ENCODE measurements around the gene CCDC39.
"Not testable (repeated sequence)": the region's sequence is repeated elsewhere in the genome, so short reads cannot be mapped to it uniquely, and the experiment has no call there.

CCDC39 gene

GRCh38 chr3:180626844-180627243, 52.4 kb downstream of the CCDC39 start:
- FAIRE-seq (peak; percentile 70), DNase-seq (ENCODE audit: insufficient read length, low spot score) (peak; percentile 9)

- no peak for FAIRE-seq
Measured at GRCh38 chr3:180624714-180625113, 54.6 kb downstream of the CCDC39 start.

GRCh38 chr3:180619723-180620122, 59.6 kb downstream of the CCDC39 start:
- no peak for DNase-seq (ENCODE audit: insufficient read length, low spot score)
- no peak for FAIRE-seq

More at GRCh38 chr3:180624714-180625113, 54.6 kb downstream of the CCDC39 start:
- no peak for DNase-seq (ENCODE audit: insufficient read length, low spot score)

GRCh38 chr3:180618563-180618962, 60.7 kb downstream of the CCDC39 start:
- not testable (repeated sequence) for FAIRE-seq; DNase-seq (ENCODE audit: insufficient read length, low spot score)

GRCh38 chr3:180617049-180617448, 62.2 kb downstream of the CCDC39 start:
- FAIRE-seq = no peak
- DNase-seq (ENCODE audit: insufficient read length, low spot score) = no peak

- no peak for DNase-seq (ENCODE audit: insufficient read length, low spot score)
- no peak for FAIRE-seq
Measured at GRCh38 chr3:180615954-180616353, 63.3 kb downstream of the CCDC39 start.

GRCh38 chr3:180612364-180612763, 66.9 kb downstream of the CCDC39 start:
- DNase-seq (ENCODE audit: insufficient read length, low spot score) = no peak
- FAIRE-seq = no peak

GRCh38 chr3:180611006-180611405, 68.3 kb downstream of the CCDC39 start:
- DNase-seq (ENCODE audit: insufficient read length, low spot score) = no peak
- no peak for FAIRE-seq

- peak; percentile 83 for DNase-seq (ENCODE audit: insufficient read length, low spot score)
- FAIRE-seq = peak; percentile 97
Measured at GRCh38 chr3:180601688-180602666, 77.3 kb downstream of the CCDC39 start, which contains the start of gene TTC14. Gene TTC14 (plus strand): TSS chr3:180602163. CDS start chr3:180602262, 99 bp downstream.

- FAIRE-seq (no peak), DNase-seq (ENCODE audit: insufficient read length, low spot score) (no peak)
Measured at GRCh38 chr3:180600473-180600872, 78.8 kb downstream of the CCDC39 start.

- FAIRE-seq = no peak
- no peak for DNase-seq (ENCODE audit: insufficient read length, low spot score)
Measured at GRCh38 chr3:180595559-180595935, 83.7 kb downstream of the CCDC39 start.

- FAIRE-seq = peak; percentile 73
- DNase-seq (ENCODE audit: insufficient read length, low spot score) = no peak
Measured at GRCh38 chr3:180594631-180595558, 84.4 kb downstream of the CCDC39 start.

- not testable (repeated sequence) for DNase-seq (ENCODE audit: insufficient read length, low spot score); FAIRE-seq
Measured at GRCh38 chr3:180593631-180594030, 85.7 kb downstream of the CCDC39 start.

- DNase-seq (ENCODE audit: insufficient read length, low spot score) = no peak
- FAIRE-seq = no peak
Measured at GRCh38 chr3:180590396-180590795, 88.9 kb downstream of the CCDC39 start.

- no peak for FAIRE-seq
- no peak for DNase-seq (ENCODE audit: insufficient read length, low spot score)
Measured at GRCh38 chr3:180580934-180581333, 98.4 kb downstream of the CCDC39 start.

- DNase-seq (ENCODE audit: insufficient read length, low spot score) (no peak), FAIRE-seq (no peak)
Measured at GRCh38 chr3:180575571-180575970, 103.7 kb downstream of the CCDC39 start.

GRCh38 chr3:180571831-180572598, 107.3 kb downstream of the CCDC39 start:
- DNase-seq (ENCODE audit: insufficient read length, low spot score) (peak; percentile 20), FAIRE-seq (peak; percentile 84)

GRCh38 chr3:180570238-180570637, 109.1 kb downstream of the CCDC39 start:
- DNase-seq (ENCODE audit: insufficient read length, low spot score) (no peak), FAIRE-seq (no peak)

- DNase-seq (ENCODE audit: insufficient read length, low spot score) (no peak), FAIRE-seq (no peak)
Measured at GRCh38 chr3:180564676-180565075, 114.6 kb downstream of the CCDC39 start.
